IPS-18c (cell line): ENCODE results near the gene CRIP1.

Source experiments
- H3K4me3 ChIP-seq: 2 replicates; pipeline ENCODE4 v1.7.0; 2013; ENCODE audit warnings: low read depth, mild to moderate bottlenecking, low read length, moderate library complexity; ENCODE audit not compliant: insufficient read depth
- H3K9me3 ChIP-seq: one replicate; pipeline ENCODE4 v1.6.1; 2013; ENCODE audit warnings: mild to moderate bottlenecking, low read length, moderate library complexity; ENCODE audit not compliant: control insufficient read depth, insufficient read depth

Gene CRIP1

DNA sequence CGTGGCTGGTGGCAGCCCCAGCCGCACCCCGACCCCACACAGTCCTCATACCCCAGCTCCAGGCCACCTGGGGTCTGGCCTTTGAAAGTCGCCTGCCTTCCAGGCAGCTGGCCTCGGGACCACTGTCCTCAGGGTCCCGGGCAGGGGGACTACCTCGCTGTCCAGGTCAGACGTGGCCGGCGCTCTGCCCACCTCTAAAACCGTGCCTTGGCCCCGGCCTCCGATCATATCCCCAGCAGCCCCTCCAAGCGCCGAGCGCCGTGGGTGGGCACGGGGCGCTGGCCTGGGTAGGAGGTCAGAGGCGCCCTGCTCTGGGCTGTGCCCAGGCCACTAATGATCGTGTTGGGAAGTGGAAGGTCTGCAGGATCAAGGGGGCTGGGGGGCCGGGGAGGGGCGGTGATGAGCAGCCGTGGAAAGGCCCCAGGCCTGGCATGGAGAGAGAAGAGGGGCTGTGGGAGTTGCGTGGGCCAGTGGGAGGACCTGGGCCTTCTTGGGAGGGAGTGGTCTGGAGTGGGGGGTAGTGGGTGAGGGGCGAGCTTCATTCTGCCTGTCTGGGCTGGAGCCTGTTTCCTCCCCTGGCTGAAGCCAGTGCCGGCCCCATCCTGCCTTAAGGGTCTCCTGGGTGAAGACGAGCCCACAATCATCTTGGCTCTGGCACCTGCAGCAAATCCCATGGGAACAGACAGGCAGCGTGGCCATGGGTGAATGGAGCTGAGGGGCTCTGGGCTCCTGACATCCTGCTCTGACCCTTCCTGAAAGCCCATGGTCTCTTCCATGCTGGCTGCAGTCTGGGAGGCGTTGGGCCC lies 44.6 kb downstream of the CRIP1 start:
- Histone ChIP-seq H3K9me3 (no peaks in the 10 kb centered on the region), H3K4me3 (no peak overlapping the region)

DNA sequence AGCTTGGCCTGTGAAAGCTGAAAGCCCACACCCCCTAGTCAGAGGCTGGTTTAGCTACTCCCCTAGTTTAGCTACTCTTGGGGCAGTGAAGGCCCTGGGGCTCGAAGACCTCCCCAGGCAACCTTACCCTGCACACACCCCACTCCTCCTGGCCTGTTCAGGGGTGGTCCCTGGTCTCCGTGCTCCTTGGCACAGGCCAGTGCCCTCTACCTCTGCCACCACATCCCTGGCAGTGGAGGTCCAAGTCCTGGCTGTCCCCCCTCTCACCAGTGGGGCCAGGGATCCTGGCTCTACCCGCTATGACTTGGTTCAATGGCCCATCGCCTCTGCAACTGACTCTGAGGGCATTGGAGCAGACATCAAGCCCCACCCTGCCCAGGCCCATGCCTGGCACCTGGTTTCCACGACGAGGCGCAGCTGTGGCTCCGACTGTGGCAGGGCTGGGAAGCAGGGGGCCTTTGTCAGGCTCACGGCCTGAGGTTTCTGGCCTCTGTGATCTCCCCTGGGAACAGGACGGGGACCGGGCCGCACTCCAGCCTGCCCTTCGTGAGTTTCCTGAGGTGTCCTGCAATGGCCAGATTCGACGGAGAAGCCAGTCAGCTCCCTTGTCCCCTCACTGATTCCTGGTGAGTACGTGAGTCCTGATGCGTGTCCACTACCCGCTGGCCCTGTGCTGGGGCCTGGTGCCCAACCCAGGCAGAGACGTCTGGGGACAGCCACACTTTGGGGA lies 45.4 kb downstream of the CRIP1 start:
- Histone ChIP-seq H3K9me3 (no peaks in the 10 kb centered on the region), H3K4me3 (no peak overlapping the region)

DNA sequence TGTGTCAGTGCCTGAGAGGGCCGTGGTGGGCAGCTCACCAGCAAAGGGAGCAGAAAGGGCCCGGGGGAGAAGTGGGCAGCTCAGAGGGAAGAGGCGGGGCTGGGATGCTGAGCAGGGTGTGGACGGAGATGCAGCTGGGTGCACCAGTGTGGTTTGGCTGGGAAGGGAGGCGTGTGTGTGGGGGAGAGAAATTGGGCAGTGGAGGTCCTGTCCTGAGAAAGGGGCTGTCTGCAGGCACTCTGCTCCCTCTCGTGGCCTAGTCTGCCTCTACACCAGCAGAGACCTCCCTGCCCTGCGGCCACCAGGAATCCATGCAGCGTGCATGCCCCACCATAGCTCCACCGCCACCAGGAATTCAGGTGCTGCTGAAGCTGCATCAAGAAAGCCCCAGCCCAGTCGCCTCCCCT lies 46.1 kb downstream of the CRIP1 start:
- Histone ChIP-seq H3K4me3 (no peak overlapping the region), H3K9me3 (peaks cover 2% of the 10 kb centered on the region)

DNA sequence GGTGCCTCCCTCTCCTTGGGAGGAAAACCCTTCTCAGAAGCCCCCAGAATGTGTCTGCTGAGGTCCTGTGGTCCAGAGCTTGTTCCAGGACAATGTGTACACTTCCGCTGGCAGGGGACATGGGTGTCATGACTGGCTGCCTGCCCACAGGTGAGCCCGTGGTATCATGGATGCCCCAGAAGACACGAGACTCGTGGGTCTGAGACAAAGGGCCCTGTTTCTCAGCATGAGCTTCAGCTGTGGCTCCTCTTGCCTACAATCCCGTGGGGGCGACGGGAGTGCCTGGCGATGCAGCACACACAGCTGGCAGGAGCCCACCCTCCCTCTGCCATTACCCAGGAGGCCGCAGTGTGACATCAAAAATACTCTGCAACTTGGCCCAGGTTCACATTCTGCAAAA lies 46.7 kb downstream of the CRIP1 start:
- H3K4me3 ChIP-seq: no peak overlapping the region
- H3K9me3 ChIP-seq: peaks cover 2% of the 10 kb centered on the region

DNA sequence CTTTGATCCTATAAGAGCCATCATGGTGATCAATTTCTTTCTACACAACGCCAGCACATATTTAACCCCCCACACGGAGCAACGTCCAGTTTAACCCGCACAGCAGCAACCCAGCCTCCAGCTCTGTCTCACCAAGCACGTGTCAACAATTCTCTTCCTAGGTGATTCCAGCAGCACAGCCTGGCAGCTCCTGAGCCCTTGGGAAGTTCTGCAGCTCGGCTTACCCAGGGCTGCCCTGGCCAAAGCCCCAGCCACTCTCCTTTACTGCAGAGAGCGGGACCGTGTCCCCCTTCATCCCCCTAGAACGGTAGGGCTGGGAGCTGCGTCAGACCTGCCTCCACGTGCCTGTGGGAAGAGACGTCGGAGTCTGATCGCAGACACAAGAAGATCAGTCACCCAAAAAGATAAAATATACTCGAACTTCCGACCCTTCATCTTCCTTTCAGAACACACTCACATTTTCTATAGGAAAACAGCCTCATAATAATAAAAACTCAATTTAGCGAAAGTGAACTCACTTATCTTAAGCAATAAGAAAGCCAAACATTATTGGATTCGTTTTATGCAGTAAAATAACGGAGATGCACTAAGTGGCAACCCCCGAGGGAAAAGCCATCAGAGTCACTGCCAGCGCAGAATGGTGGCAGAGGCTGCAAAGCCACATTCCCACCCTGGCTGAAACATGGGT lies 47.3 kb downstream of the CRIP1 start:
- Histone ChIP-seq H3K9me3 (peaks cover 2% of the 10 kb centered on the region), H3K4me3 (no peak overlapping the region)

DNA sequence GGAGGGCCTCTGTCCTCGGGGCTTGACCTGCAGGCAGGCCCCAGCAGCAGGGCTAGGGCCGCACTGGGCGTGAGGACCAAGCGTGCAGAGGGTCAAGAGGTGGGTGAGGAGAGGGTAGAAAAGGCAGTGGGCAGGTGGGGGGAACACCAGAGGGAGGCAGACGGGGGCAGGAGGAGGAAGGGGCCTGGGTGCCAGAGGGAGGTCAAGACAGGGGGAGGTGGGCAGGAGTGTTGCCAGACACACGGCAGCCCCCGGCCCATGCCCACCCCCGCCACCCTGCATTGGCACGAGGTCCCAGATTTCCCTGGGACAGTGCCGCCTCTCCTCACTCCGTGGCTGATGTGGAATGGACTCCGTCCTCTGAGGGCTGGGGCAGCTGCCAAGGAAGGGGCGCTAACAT lies 47.9 kb downstream of the CRIP1 start:
- Histone ChIP-seq H3K4me3 (no peak overlapping the region), H3K9me3 (peaks cover 5% of the 10 kb centered on the region)

DNA sequence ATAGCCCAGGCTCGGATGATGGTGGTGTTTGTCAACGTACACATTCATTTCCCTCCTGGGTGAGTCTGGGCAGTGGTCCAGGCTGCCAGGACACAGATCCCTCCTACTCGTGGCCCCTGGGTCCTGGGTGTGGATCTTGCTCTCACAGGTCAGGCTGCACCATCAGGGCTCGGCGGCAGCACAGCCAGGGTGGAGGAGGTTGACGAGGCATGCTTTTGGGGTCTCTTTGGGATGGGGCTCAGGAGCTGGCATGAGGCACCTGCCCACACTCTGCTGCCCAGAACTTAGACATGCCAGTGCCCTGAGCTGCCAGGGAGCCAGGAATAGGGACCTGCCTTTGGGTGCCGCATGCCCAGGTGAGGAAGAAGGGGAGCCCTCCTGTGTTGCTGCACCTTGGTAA lies 49.4 kb downstream of the CRIP1 start:
- H3K9me3 ChIP-seq: peaks cover 13% of the 10 kb centered on the region
- H3K4me3 ChIP-seq: no peak overlapping the region

DNA sequence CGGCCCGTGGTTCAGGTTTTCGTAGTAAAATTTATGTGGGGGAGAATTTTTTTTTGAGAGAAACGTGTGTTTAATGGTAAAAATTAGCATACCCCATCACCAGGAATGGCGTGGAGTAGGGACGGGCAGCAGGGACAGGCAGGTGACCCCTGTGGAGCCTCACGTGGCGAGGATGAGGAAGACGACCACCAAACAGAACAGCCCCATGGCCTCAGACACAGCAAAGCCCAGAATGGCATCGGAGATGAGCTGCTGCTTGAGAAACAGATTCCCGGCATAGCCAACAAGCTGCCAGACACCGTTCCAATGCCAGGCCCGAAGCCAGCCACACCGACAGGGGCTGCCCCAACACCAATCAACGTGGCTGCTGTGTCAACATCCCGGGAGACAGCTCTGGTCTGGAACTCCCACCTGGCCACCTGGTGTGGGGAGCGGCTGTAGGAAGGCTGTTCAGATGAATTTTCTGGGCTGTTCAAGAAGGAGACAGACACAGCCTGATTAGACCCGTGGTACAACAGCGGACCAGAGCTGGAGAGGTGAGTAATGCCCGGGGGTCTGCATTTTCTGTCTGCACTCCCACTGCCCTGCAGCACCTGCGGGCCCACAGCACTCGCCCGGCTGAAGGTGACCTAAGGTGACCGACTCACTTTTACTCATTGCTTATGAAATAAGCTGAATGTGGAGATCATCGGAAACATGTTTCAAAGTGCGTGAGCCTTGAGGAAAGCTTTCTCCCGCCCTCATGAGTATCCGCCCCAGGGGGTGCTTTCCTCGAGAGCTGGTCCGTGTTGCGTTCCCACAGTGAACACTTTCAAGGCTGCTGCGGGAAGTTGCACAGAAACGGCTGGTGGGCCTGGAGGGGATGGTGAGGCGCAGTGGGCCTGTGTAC lies 50.2 kb downstream of the CRIP1 start:
- Histone ChIP-seq H3K4me3 (no peak overlapping the region), H3K9me3 (peaks cover 13% of the 10 kb centered on the region)

DNA sequence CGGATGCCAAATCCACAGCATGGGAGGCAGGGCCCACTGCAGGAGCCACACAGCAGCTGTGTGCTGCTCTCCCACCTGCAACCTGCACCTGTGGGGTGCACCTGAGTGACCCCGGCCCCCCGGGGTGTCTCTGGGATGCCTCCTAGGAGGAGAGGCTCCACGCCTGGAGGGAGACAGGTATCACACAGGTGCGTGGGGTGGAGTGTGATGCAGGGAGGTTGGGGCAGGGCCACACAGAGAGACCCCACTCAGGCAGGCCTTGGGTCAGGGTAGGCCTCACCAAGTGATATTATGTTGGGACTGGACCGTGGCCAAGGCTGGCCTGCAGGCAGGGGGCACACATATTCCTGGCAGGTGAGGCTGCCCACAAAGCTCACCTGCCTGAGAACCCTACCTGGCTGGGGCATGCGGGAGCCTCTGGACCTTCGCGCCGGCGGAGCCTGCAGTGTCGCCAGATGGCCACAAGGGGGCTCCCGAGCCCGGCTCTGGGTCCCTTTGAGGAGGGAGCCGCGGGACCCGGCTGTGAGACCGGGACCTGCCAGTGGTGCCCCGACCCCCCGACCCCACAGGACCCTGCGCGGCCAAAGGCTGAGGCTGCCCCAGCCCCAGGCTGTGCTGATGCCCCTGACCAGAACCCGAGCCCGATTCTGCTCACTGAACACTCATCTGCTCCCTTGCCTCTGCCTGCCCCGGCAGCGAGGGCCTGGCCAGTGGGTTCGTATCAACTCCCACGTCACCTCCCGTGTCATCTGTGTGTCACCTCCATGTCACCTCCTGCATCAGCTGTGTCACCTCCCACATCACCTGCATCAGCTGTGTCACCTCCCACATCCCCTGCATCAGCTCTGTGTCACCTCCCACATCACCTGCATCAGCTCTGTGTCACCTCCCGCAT lies 51.1 kb downstream of the CRIP1 start:
- Histone ChIP-seq H3K4me3 (no peak overlapping the region), H3K9me3 (peaks cover 13% of the 10 kb centered on the region)
